HCT116 (cell line): Measurements from ENCODE around the gene GABRA5. TPM values are rescaled to one million over a fixed set of nuclear protein-coding genes. Genes with fewer than 3 reads are reported as not detected.
A peak's percentile ranks its signal among the peaks of the same experiment; 100 is the strongest.

Experiments used
- ATAC-seq: fragments of 200-7000 bp; cut with Tn5 transposase; 2 replicates; pipeline ENCODE4 v1.9.1; 2020; ENCODE audit warnings: mild to moderate bottlenecking, moderate library complexity
- BruUV-seq: library from RNA; stranded (reverse); fragments of 400-500 nt; replicated peaks from 2 replicates; lab custom pipeline; 2021; lab: Mats Ljungman, UMichigan
- CTCF ChIA-PET: fragments of 300-600 bp; sonication (Branson Sonifier 250); formaldehyde crosslinking; loops from one replicate; lab custom pipeline; 2021; ENCODE audit warnings: antibody characterized with exemption; lab: Charles Lee
- POLR2A ChIA-PET: fragments of 300-600, 350-600 bp; sonication (Branson Sonifier 250); formaldehyde crosslinking; loops from one replicate; lab custom pipeline; 2021; ENCODE audit warnings: antibody characterized with exemption; lab: Charles Lee
- RAD21 ChIA-PET, 2 experiments: fragments of 300-600 bp; sonication (Branson Sonifier 250); formaldehyde crosslinking; loops; one replicate each; lab custom pipeline; 2023; ENCODE audit warnings: low total read pairs in 2 of 2; ENCODE audit not compliant: uncharacterized antibody in 2 of 2, unreplicated experiment in 2 of 2, low non-redundant PET in 1 of 2; lab: Charles Lee
- DNase-seq: peaks from one replicate; pipeline ENCODE4 v3.0.0-alpha.2; 2010; ENCODE audit warnings: low read depth, low spot score
- H2AFZ ChIP-seq: fragments of 200-600 bp; shearing (Covaris generic), sonication (generic); 2 replicates; pipeline ENCODE4 v1.6.1; 2017; ENCODE audit warnings: low read depth, mixed run types, mixed read lengths, antibody characterized with exemption, low read length; ENCODE audit not compliant: poor library complexity, severe bottlenecking
- H3K27ac ChIP-seq: 2 replicates; pipeline ENCODE4 v1.5.1; 2012; ENCODE audit warnings: low read depth, low read length
- H3K27me3 ChIP-seq: fragments of 200-600 bp; sonication (generic); 2 replicates; pipeline ENCODE4 v1.6.1; 2016; ENCODE audit warnings: mixed run types, low read length, mixed read lengths; ENCODE audit not compliant: insufficient read depth
- H3K36me3 ChIP-seq, 2 experiments: fragments of 200-500 bp in 1 of 2; fragments of 200-600 bp in 1 of 2; sonication (Bioruptor generic) in 1 of 2; sonication (generic) in 1 of 2; 2 replicates each; pipeline versions ENCODE4 v1.5.1 to v1.6.1; 2014 to 2016; ENCODE audit warnings: low read length in 2 of 2, inconsistent platforms in 1 of 2, mixed read lengths in 1 of 2, mixed run types in 1 of 2; ENCODE audit not compliant: insufficient read depth in 2 of 2, control insufficient read depth in 1 of 2
- H3K4me1 ChIP-seq, 2 experiments: fragments of 200-600 bp in 1 of 2; sonication (generic) in 1 of 2; 2 replicates each; pipeline versions ENCODE4 v1.5.1 to v1.6.1; 2012 to 2017; ENCODE audit warnings: low read length in 2 of 2, inconsistent platforms in 1 of 2, mild to moderate bottlenecking in 1 of 2, mixed read lengths in 1 of 2, mixed run types in 1 of 2, moderate library complexity in 1 of 2; ENCODE audit not compliant: insufficient read depth in 2 of 2, control insufficient read depth in 1 of 2
- H3K4me2 ChIP-seq: fragments of 200-600 bp; sonication (generic); 2 replicates; pipeline ENCODE4 v1.6.1; 2017; ENCODE audit warnings: mixed run types, low read length, mixed read lengths
- H3K4me3 ChIP-seq, 2 experiments: fragments of 200-600 bp in 1 of 2; sonication (generic) in 1 of 2; replicated peaks in 1 of 2; 2 replicates each; pipeline ENCODE4 v1.5.1; 2011 to 2016; ENCODE audit warnings: low read length in 2 of 2, control low read depth in 1 of 2, low read depth in 1 of 2, mild to moderate bottlenecking in 1 of 2, mixed read lengths in 1 of 2, mixed run types in 1 of 2
- H3K79me2 ChIP-seq: fragments of 200-600 bp; sonication (generic); 2 replicates; pipeline ENCODE4 v1.6.1; 2017; ENCODE audit warnings: mild to moderate bottlenecking, mixed run types, low read length, moderate library complexity, mixed read lengths; ENCODE audit not compliant: insufficient read depth
- H3K9ac ChIP-seq: fragments of 200-600 bp; sonication (generic); 2 replicates; pipeline ENCODE4 v1.6.1; 2016; ENCODE audit warnings: low read length, mixed read lengths
- H3K9me2 ChIP-seq: fragments of 200-600 bp; sonication (generic), shearing (Covaris generic); 2 replicates; pipeline ENCODE4 v1.6.1; 2017; ENCODE audit warnings: mixed run types, mild to moderate bottlenecking, moderate library complexity; ENCODE audit not compliant: insufficient read depth
- H3K9me3 ChIP-seq, 2 experiments: fragments of 200-500 bp in 1 of 2; fragments of 200-600 bp in 1 of 2; sonication (Bioruptor generic) in 1 of 2; sonication (generic) in 1 of 2; 2 replicates each; pipeline ENCODE4 v1.6.1; 2014 to 2017; ENCODE audit warnings: low read length in 2 of 2, mixed read lengths in 2 of 2, inconsistent platforms in 1 of 2, low read depth in 1 of 2, mild to moderate bottlenecking in 1 of 2, mixed run types in 1 of 2, moderate library complexity in 1 of 2; ENCODE audit not compliant: control insufficient read depth in 1 of 2, insufficient read depth in 1 of 2
- H4K20me1 ChIP-seq: fragments of 200-600 bp; sonication (generic), shearing (Covaris generic); 2 replicates; pipeline ENCODE4 v1.6.1; 2017; ENCODE audit warnings: mixed run types, mild to moderate bottlenecking, moderate library complexity; ENCODE audit not compliant: insufficient read depth
- CTCF ChIP-seq, 3 experiments: fragments of 200-600 bp in 1 of 3; sonication (generic) in 1 of 3; IDR thresholded peaks in 2 of 3; conservative IDR thresholded peaks in 1 of 3; 2 replicates each; pipeline ENCODE4 v1.5.1; 2012 to 2017; ENCODE audit warnings: low read depth in 2 of 3, low read length in 2 of 3, antibody characterized with exemption in 1 of 3, borderline replicate concordance in 1 of 3, control low read depth in 1 of 3, mild to moderate bottlenecking in 1 of 3, mixed read lengths in 1 of 3, mixed run types in 1 of 3, moderate library complexity in 1 of 3; ENCODE audit not compliant: insufficient read depth in 1 of 3
- EZH2 ChIP-seq: fragments of 200-600 bp; sonication (generic); IDR thresholded peaks from 2 replicates; pipeline ENCODE4 v1.6.1; 2017; ENCODE audit warnings: antibody characterized with exemption, mixed run types
- POLR2A ChIP-seq: IDR thresholded peaks from 2 replicates; pipeline ENCODE4 v1.7.0; 2011; ENCODE audit warnings: borderline replicate concordance; ENCODE audit not compliant: insufficient read depth, insufficient read length; ENCODE audit errors: extremely low read depth
- POLR2AphosphoS5 ChIP-seq: IDR thresholded peaks from 2 replicates; pipeline ENCODE4 v1.6.1; 2011; ENCODE audit warnings: mild to moderate bottlenecking, low read depth, low read length, moderate library complexity
- REST ChIP-seq: IDR thresholded peaks from 2 replicates; pipeline ENCODE4 v1.6.1; 2012; ENCODE audit warnings: low read depth
- SP1 ChIP-seq: IDR thresholded peaks from 2 replicates; pipeline ENCODE4 v1.6.1; 2012; ENCODE audit warnings: low read depth
- TCF7L2 ChIP-seq: IDR thresholded peaks from 2 replicates; pipeline ENCODE4 v1.7.0; 2011; ENCODE audit warnings: borderline replicate concordance, inconsistent platforms; ENCODE audit not compliant: insufficient read depth, insufficient read length; ENCODE audit errors: extremely low read depth
- intact Hi-C: fragments of 100-400 bp; cut with micrococcal nuclease; formaldehyde crosslinking; loops from 2 replicates; pipeline ENCODE4 v1.10.0; 2022
- total RNA-seq: library from RNA; stranded (reverse); gene quantifications from one replicate; pipeline ENCODE4 v1.2.1, GENCODE V29; 2021; ENCODE audit not compliant: unreplicated experiment

GABRA5 gene
- total RNA-seq, 1 experiment from 2014 or later, result not detected

GRCh38 chr15:26972636-26973035, 105.8 kb downstream of the GABRA5 start (continued):
- TF ChIP-seq TCF7L2 (no peak), POLR2AphosphoS5 (no peak), SP1 (no peak), POLR2A (no peak), REST (no peak)

GRCh38 chr15:26974120-26974780, 107.4 kb downstream of the GABRA5 start:
- H3K4me2 ChIP-seq, result no peak overlapping the region
- POLR2A ChIA-PET, result no interaction called here
- no peaks in the 10 kb centered on the region for H3K4me1 ChIP-seq
- H3K9me2 ChIP-seq, result no peaks in the 10 kb centered on the region
- peaks cover 16 to 38% of the 10 kb centered on the region in 2 experiments; a peak in 3 of 4 replicates for H3K9me3 ChIP-seq
- H3K4me3 ChIP-seq, result no peak overlapping the region
- RAD21 ChIA-PET, result no interaction called here
- DNase-seq (no peak), ATAC-seq (no peak)
- no peaks in the 10 kb centered on the region for H3K36me3 ChIP-seq
- H4K20me1 ChIP-seq, result no peaks in the 10 kb centered on the region
- no peaks in the 10 kb centered on the region for H3K27me3 ChIP-seq
- no peak overlapping the region for H2AFZ ChIP-seq
- H3K9ac ChIP-seq, result no peak overlapping the region
- TF ChIP-seq CTCF (IDR thresholded peaks at IDR 0.05 in 2 of 3, conservative IDR thresholded peaks at IDR 0.05 in 1 of 3; ENCODE audit: borderline replicate concordance in 1 of 3, insufficient read depth in 1 of 3, low read depth in 2 of 3, low read length in 2 of 3) (0 out of 6 replicates have a peak, but pooled peaks of 2 of the 3 experiments have one; percentile 7 to 10), EZH2 (no peak)
- no peaks in the 10 kb centered on the region for H3K79me2 ChIP-seq
- intact Hi-C loops, result no loop called here
- CTCF ChIA-PET, result no interaction called here
- no TSS peak for BruUV-seq
- H3K27ac ChIP-seq, result no peak overlapping the region
